Retinal pigment epithelial cell (primary cell): Measurements from ENCODE around the gene APBA2.
A peak's percentile ranks its signal among the peaks of the same experiment; 100 is the strongest.

Experiments
- DNase-seq: peaks from one replicate; pipeline ENCODE4 v3.0.0-alpha.2; 2010; ENCODE audit warnings: low read depth
- H3K4me3 ChIP-seq: 2 replicates; pipeline ENCODE4 v1.5.1; 2011; ENCODE audit warnings: mild to moderate bottlenecking, low read length, control low read depth, moderate library complexity
- TF ChIP-seq, protein P1 (sequence below): conservative IDR thresholded peaks from 2 replicates; pipeline ENCODE4 v1.5.1; 2011; ENCODE audit warnings: low read depth, low read length, control low read depth, inconsistent platforms

The APBA2 gene

DNA sequence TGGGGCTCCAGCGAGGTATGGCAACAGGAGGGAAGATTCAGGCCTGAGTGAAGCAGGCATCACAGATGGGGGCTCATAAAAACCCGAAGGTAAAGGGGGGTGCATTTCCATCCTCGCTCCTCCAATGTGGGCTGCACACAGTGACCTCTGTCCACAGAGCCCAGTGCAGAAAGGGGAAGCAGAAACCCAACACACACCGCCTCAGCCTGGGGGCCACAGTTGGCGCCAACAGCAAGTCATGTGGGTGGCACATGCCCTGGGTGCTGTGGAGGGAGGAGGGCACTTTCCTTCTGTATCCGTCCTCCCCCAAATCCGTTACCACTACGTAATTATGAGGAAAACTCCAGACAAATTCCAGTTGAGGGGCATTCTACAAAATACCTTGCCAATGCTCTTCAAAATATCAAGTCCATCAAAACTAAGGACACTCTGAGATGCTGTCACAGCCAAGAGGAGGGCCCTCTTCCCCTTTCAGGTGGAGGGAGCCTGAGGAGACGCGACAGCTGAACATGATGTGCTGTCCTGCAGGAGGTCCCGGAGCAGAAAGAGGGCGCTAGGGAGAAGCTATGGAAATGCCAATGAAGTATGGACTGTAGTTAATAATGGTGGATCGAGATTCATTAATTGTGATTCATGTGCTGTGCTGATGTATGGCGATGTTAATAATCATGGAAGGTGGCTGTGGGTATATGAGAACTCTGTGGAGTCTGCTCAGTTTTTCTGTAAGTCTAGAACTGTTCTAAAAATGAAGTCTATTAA is 16.4 kb downstream of the APBA2 start:
- DNase-seq, result no peak
- H3K4me3 ChIP-seq, result no peak overlapping the region
- TF ChIP-seq, protein P1, sequence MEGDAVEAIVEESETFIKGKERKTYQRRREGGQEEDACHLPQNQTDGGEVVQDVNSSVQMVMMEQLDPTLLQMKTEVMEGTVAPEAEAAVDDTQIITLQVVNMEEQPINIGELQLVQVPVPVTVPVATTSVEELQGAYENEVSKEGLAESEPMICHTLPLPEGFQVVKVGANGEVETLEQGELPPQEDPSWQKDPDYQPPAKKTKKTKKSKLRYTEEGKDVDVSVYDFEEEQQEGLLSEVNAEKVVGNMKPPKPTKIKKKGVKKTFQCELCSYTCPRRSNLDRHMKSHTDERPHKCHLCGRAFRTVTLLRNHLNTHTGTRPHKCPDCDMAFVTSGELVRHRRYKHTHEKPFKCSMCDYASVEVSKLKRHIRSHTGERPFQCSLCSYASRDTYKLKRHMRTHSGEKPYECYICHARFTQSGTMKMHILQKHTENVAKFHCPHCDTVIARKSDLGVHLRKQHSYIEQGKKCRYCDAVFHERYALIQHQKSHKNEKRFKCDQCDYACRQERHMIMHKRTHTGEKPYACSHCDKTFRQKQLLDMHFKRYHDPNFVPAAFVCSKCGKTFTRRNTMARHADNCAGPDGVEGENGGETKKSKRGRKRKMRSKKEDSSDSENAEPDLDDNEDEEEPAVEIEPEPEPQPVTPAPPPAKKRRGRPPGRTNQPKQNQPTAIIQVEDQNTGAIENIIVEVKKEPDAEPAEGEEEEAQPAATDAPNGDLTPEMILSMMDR, result peak; percentile 43

DNA sequence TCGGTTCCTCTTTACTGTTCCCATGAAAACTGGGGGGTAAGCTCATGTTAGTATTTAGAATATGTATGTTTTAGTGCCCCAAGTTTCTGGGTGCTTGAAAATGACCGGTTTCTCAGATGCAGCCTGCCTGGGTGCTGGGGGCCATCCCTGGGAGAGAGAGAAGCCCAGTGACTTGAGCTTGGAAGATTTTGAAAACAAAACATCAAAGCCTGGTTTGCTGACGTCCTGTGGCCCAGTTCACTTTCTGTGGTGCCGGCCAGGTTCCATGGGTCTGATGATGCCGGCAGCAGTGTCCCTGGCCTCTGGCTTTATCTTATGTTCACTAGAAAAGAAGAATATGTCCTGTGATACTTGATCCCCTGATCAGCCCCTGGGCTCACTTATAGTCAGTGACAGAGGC is 17.1 kb downstream of the APBA2 start:
- no peak overlapping the region for H3K4me3 ChIP-seq
- no peak for DNase-seq
- TF ChIP-seq, protein P1, result no peak

DNA sequence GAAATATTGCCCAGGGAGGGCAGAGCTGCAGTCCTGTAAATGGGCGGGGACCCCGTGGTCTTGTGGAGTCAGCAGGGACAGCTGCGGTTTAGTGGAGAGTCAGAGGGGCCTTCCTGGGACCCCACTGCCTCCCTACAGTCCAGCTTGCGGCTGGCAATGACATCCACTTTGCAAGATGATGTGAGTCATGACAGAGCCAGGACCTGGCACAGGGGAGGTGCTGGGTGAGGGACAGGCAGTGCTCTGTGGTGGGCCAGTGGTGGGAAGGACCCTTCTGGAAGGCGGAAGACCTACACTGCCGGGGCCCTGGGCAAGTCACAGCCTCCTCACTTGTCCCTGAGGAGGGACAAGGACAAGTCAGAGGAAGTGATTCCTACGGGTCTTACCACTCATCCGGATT is 17.8 kb downstream of the APBA2 start:
- DNase-seq, result no peak
- TF ChIP-seq, protein P1, result no peak
- H3K4me3 ChIP-seq, result no peak overlapping the region

DNA sequence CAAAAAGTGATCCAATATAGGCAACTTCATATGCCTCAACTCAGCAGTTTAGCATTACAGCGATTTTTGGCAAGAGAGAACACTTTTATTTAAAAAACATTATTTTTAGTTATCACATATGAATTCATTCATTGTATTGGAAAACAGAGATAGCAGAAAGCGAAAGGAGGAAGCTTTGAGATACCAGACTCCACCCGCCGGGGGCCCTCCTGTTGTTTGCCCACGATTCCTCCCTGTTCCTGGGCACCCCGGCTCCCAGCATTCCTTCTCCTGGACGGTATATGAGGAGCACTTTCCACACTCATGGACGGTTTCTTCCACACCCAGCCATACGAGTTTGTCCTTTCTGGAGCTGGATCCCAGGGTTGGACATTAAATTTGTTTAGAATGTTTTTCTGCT is 18.2 kb downstream of the APBA2 start:
- no peak for DNase-seq
- TF ChIP-seq, protein P1, result no peak
- no peak overlapping the region for H3K4me3 ChIP-seq

DNA sequence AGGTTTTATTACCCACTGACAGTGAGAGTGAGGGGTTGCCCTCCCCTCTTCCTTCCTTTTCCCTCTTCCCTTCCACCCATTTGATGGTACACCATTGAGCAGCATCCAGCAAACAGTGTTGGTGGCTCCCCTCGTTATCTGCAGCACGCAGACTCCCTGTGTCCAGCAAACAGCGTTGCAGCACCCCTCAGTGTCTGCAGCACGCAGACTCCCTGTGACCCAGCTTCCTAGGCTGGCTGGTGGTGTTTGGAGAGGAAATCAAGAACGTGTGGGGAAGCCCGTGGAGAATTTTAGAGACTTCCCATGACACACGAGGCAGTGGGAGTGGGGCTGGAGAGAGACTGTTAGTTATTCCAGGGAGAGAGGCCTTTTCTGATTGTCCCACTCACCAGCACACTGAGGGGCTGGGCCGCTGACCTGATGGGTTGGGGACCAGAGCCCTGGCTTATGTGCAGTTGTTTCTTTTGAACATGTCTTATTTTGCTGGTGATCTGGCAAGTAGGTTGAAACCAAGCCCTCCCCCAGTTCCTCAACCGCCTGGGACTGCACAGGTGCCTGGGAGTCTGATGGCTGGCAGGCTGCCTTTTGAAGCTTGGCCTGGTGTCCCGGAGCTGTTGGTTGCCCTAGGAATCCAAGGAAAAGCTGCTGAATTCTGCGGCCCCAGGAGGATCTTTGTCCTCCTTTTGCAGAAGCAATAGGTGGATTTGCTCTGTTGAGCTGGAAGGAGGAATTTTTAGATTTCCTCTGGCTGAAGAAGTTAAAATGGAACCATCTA is 19.0 kb downstream of the APBA2 start:
- no peak for DNase-seq
- H3K4me3 ChIP-seq, result no peak overlapping the region
- TF ChIP-seq, protein P1, result no peak

DNA sequence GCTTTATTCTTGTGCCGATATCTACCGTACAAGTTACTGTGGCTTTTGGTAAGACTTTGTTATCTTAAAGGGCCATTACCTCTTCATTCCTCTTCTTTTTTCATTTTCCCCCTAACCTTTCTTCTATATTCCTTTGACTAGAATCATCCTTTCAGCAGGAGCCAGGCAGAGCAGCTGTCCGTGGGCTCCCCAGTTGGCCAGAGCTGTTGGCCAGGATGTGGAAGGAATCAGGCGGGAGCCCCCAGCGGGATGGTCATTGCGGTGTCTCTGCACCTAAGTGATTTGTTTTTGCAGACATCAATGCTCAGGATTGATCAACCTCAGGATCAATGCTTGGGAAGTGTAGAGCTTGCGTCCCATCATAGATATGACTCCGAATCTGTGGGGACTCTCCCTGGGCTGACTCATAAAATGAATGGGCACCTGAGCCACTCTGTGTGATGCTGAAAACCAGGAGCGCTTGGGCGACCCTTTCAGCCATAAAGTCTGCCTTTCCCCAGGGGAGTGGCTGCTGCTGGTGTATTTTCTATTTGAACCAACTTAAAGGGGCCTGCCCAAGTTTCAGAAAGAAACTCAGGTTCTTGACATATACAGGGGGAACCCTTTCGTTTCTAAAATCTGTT is 21.7 kb downstream of the APBA2 start:
- DNase-seq, result no peak
- no peak overlapping the region for H3K4me3 ChIP-seq
- TF ChIP-seq, protein P1, result no peak
